ENCODE measurements around the gene HINFP. TPM values are rescaled to one million over a fixed set of nuclear protein-coding genes. Genes with fewer than 3 reads are reported as not detected.
A peak's percentile ranks its signal among the peaks of the same experiment; 100 is the strongest.

HINFP gene
- total and polyA plus RNA-seq, 9 of the 15 experiments (the other 6 are each of a cell fraction or from before 2014, with no cell fraction given) = 13.8 to 34.1 (median 22.5) TPM

- TF ChIP-seq RREB1 (CRISPR knock-in tag; IDR thresholded peaks at IDR 0.05) (no peak), CLOCK (CRISPR knock-in tag; IDR thresholded peaks at IDR 0.05; ENCODE audit: borderline replicate concordance) (no peak), ETS2 (tag; IDR thresholded peaks at IDR 0.05; ENCODE audit: borderline replicate concordance, poor library complexity, severe bottlenecking) (no peak), CXXC5 (CRISPR knock-in tag; IDR thresholded peaks at IDR 0.05) (peak; percentile 95), ATF4 (CRISPR knock-in tag; IDR thresholded peaks at IDR 0.05) (no peak), ZNF586 (CRISPR knock-in tag; conservative IDR thresholded peaks at IDR 0.05) (no peak), KLF13 (tag; IDR thresholded peaks at IDR 0.05; ENCODE audit: borderline replicate concordance, low read depth) (no peak), PHB2 (IDR thresholded peaks at IDR 0.05; ENCODE audit: low read depth) (no peak), COPS2 (conservative IDR thresholded peaks at IDR 0.05) (no peak), ZNF764 (CRISPR knock-in tag; IDR thresholded peaks at IDR 0.05; ENCODE audit: low read depth) (no peak), RAD51 (IDR thresholded peaks at IDR 0.05; ENCODE audit: borderline replicate concordance, low read depth) (peak; percentile 98), SRSF1 (IDR thresholded peaks at IDR 0.05; ENCODE audit: low read depth, low read length) (no peak), ZNF785 (CRISPR knock-in tag; IDR thresholded peaks at IDR 0.05) (no peak), PBX2 (CRISPR knock-in tag; IDR thresholded peaks at IDR 0.05; ENCODE audit: low read depth) (peak; percentile 77), PBX2 (tag; conservative IDR thresholded peaks at IDR 0.05; ENCODE audit: low read depth) (peak; percentile 96)
Measured at GRCh38 chr11:119121008-119121810, at the start of gene HINFP (continued).
